ENCODE measurements around the gene CYS1. TPM values are rescaled to one million over a fixed set of nuclear protein-coding genes. Genes with fewer than 3 reads are reported as not detected.

Gene CYS1
- total and polyA plus RNA-seq, 2 of the 13 experiments (the other 11 are each of a cell fraction or from before 2014, with no cell fraction given) = 0.04 TPM; not detected in 1

DNA sequence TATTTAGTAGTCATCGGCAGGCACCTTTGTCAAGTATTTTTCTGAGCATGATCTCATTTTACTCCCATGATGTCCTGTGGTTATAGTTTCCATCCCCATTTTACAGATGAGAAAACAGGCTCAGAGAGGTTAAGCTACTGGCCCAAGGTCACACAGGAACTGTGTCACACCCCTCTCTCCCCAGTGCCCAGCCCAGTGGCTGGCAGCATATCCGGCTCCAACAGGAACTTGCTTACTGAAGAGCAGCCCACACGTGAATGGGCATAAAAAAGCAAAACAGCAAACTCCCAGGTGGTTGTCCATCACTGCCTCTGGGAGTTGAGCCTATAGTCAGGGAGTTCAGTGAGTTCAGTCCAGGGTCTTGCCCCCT is 45.2 kb downstream of the CYS1 start:
- Histone ChIP-seq H3K9me3 (ENCODE audit: low read length) (no peaks in the 10 kb centered on the region), H3K36me3 (replicated peaks in 1 of 2; ENCODE audit: control insufficient read depth in 1 of 2, insufficient read depth in 2 of 2, low read length in 2 of 2) (no peaks in the 10 kb centered on the region), H3K27me3 (ENCODE audit: control insufficient read depth in 1 of 2, insufficient read depth in 2 of 2, low read length in 2 of 2) (peaks cover 4 to 68% of the 10 kb centered on the region in 2 experiments), H3K27ac (ENCODE audit: extremely low read length, insufficient read depth, low read length) (no peak overlapping the region), H3K79me2 (ENCODE audit: insufficient read depth, low read length) (no peaks in the 10 kb centered on the region), H2AFZ (ENCODE audit: low read length) (no peak overlapping the region), H4K20me1 (ENCODE audit: insufficient read depth, low read length) (no peaks in the 10 kb centered on the region), H3K4me2 (ENCODE audit: low read depth, low read length) (no peak overlapping the region), H3K4me3 (replicated peaks in 1 of 3; ENCODE audit: insufficient read depth in 1 of 3, low read depth in 2 of 3, low read length in 3 of 3) (no peak overlapping the region), H3K4me1 (ENCODE audit: insufficient read depth, low read length) (peaks cover 32% of the 10 kb centered on the region), H3K9ac (ENCODE audit: insufficient read depth, low read depth, low read length) (no peak overlapping the region)
- ATAC-seq = no peak
- no TSS peak for BruUV-seq (replicated peaks)
- WGBS (ENCODE audit: low lambda C conversion rate) = 26% methylated on average over 3 of the region's 3 CpGs
- TF ChIP-seq ZNF768 (CRISPR knock-in tag; IDR thresholded peaks at IDR 0.05) (peak; percentile 98), ZNF776 (CRISPR knock-in tag; IDR thresholded peaks at IDR 0.05) (no peak), ZMYM3 (CRISPR knock-in tag; IDR thresholded peaks at IDR 0.05) (peak; percentile 64; the same call in 1 of the 2 replicates), ZFP36 (IDR thresholded peaks at IDR 0.05; ENCODE audit: borderline replicate concordance, low read depth, low read length, partially characterized antibody) (peak; percentile 31)
- intact Hi-C loops (cut with micrococcal nuclease; ENCODE audit: unreplicated experiment) = no loop called here
- DNase-seq (ENCODE audit: low spot score) = no peak
- ChIA-PET POLR2A (no interaction called here), CTCF (ENCODE audit: low intra/inter-chr PET ratio, low total read pairs) (no interaction called here)
- FAIRE-seq = no peak
- in situ Hi-C loops (cut with HindIII; ENCODE audit: extremely low pct_ligation_motif_present, low pct_unique_long_range_greater_than_20kb) = no loop called here

DNA sequence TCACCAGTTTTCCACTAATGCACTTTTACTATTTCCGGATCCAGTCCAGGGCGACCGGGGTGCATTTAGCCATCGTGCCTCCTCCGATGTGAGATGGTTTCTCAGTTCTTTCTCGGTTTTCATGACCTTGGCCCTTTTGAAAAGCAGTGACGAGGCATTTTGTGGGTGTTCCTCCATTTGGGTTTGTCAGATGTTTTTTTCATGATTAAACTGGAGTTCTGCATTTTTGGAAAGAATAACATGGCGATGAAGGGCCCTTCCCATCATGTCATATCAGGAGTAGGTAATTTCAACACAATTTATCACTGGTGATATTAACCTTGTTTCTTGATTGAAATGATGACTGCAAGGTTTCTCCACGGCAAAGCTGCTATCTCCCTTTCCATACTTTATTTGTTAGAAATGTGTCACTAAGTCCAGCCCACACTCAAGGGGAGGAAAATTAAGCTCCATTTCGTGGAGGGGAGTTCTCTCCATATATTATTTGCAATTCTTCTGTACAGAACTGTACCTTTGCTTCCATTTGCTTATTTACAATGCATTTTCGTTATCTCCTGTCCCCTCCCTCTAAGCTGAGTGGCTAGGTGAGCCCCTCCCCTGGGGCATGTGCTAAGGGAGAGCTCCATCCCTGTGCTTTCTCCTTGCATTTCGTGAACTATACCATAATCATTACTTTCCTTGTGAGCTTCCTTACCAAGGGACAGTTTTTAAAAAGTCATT is 45.7 kb downstream of the CYS1 start:
- H3K4me2 ChIP-seq (ENCODE audit: low read depth, low read length) = no peak overlapping the region
- H2AFZ ChIP-seq (ENCODE audit: low read length) = no peak overlapping the region
- H3K4me1 ChIP-seq (ENCODE audit: insufficient read depth, low read length) = peaks cover 38% of the 10 kb centered on the region
- H4K20me1 ChIP-seq (ENCODE audit: insufficient read depth, low read length) = no peaks in the 10 kb centered on the region
- H3K9me3 ChIP-seq (ENCODE audit: low read length) = no peaks in the 10 kb centered on the region
- no peak for TF ChIP-seq ZNF549 (CRISPR knock-in tag; IDR thresholded peaks at IDR 0.05)
- in situ Hi-C loops (cut with HindIII; ENCODE audit: extremely low pct_ligation_motif_present, low pct_unique_long_range_greater_than_20kb) = no loop called here
- H3K79me2 ChIP-seq (ENCODE audit: insufficient read depth, low read length) = no peaks in the 10 kb centered on the region
- H3K36me3 ChIP-seq (replicated peaks in 1 of 2; ENCODE audit: control insufficient read depth in 1 of 2, insufficient read depth in 2 of 2, low read length in 2 of 2) = no peaks in the 10 kb centered on the region
- H3K27ac ChIP-seq (ENCODE audit: extremely low read length, insufficient read depth, low read length) = no peak overlapping the region
- no peak overlapping the region for H3K4me3 ChIP-seq (replicated peaks in 1 of 3; ENCODE audit: insufficient read depth in 1 of 3, low read depth in 2 of 3, low read length in 3 of 3)
- 48% methylated on average over 12 of the region's 12 CpGs for WGBS (ENCODE audit: low lambda C conversion rate)
- intact Hi-C loops (cut with micrococcal nuclease; ENCODE audit: unreplicated experiment) = no loop called here
- ChIA-PET CTCF (ENCODE audit: low intra/inter-chr PET ratio, low total read pairs) (no interaction called here), POLR2A (interaction anchor here (0.8 kb wide), 1 partner anchor 8 kb away, joined by 5 read pairs; no protein-coding TSS in a partner anchor)
- H3K9ac ChIP-seq (ENCODE audit: insufficient read depth, low read depth, low read length) = no peak overlapping the region
- BruUV-seq (replicated peaks) = no TSS peak
- ATAC-seq (no peak), DNase-seq (ENCODE audit: low spot score) (no peak), FAIRE-seq (no peak)
- H3K27me3 ChIP-seq (ENCODE audit: control insufficient read depth in 1 of 2, insufficient read depth in 2 of 2, low read length in 2 of 2) = peaks cover 2 to 68% of the 10 kb centered on the region in 2 experiments

Data from HepG2 (cell line).